ENCODE results near the gene PITPNM1. TPM values are rescaled to one million over a fixed set of nuclear protein-coding genes. Genes with fewer than 3 reads are reported as not detected.
"Not testable (repeated sequence)": the region's sequence is repeated elsewhere in the genome, so short reads cannot be mapped to it uniquely, and the experiment has no call there.

The PITPNM1 gene
- polyA plus RNA-seq, 1 donor (not counting 4 experiments of a cell fraction or from before 2014, with no cell fraction given): 15.9 TPM

GRCh38 chr11:67551127-67551526 is 46.0 kb upstream of the PITPNM1 start:
- Histone ChIP-seq H3K9me1 (ENCODE audit: control insufficient read depth, extremely low read depth, insufficient read depth, low read length) (no peaks in the 10 kb centered on the region), H4K20me1 (ENCODE audit: control insufficient read depth, extremely low read depth, insufficient read depth, low read length) (no peaks in the 10 kb centered on the region), H3K9ac (ENCODE audit: control insufficient read depth, extremely low read depth, insufficient read depth, low read length) (no peak overlapping the region), H3K79me2 (ENCODE audit: control insufficient read depth, insufficient read depth, low read length) (no peaks in the 10 kb centered on the region), H3K27ac (ENCODE audit: control insufficient read depth, insufficient read depth, low read length) (no peak overlapping the region), H2AFZ (ENCODE audit: control insufficient read depth, low read length) (no peak overlapping the region), H3K9me3 (ENCODE audit: control insufficient read depth, low read depth, low read length) (peaks cover 4% of the 10 kb centered on the region), H3K36me3 (ENCODE audit: control insufficient read depth in 2 of 2, extremely low read depth in 1 of 2, insufficient read depth in 2 of 2, low read length in 2 of 2) (no peaks in the 10 kb centered on the region), H3K4me3 (ENCODE audit: control insufficient read depth in 2 of 3, extremely low read depth in 1 of 3, insufficient read depth in 2 of 3, low read depth in 1 of 3, low read length in 3 of 3) (no peak overlapping the region), H3K27me3 (ENCODE audit: control insufficient read depth, extremely low read depth, insufficient read depth, low read length) (no peaks in the 10 kb centered on the region), H3K4me2 (ENCODE audit: control insufficient read depth, extremely low read depth, insufficient read depth, low read depth, low read length) (no peak overlapping the region), H3K4me1 (ENCODE audit: control insufficient read depth, extremely low read depth, insufficient read depth, low read length) (no peaks in the 10 kb centered on the region)
- no peak for DNase-seq (ENCODE audit: low read depth, low spot score)
- dilution Hi-C loops (cut with MboI; ENCODE audit: extremely low pct_ligation_motif_present, low sequenced_read_pairs): no loop called here
- TF ChIP-seq EZH2 (IDR thresholded peaks at IDR 0.05; ENCODE audit: low read length): no peak
- TF ChIP-seq CTCF (optimal IDR thresholded peaks at IDR 0.05 in 1 of 3, IDR thresholded peaks at IDR 0.05 in 1 of 3, conservative IDR thresholded peaks at IDR 0.05 in 1 of 3; ENCODE audit: extremely low read depth in 1 of 3, insufficient read depth in 2 of 3, low read length in 3 of 3): no peak
- FAIRE-seq: no peak

GRCh38 chr11:67548555-67549110 is 43.5 kb upstream of the PITPNM1 start:
- peaks cover 4% of the 10 kb centered on the region for H3K9me3 ChIP-seq (ENCODE audit: control insufficient read depth, low read depth, low read length)
- no peak for DNase-seq (ENCODE audit: low read depth, low spot score)
- no peak overlapping the region for H2AFZ ChIP-seq (ENCODE audit: control insufficient read depth, low read length)
- no peaks in the 10 kb centered on the region for H3K79me2 ChIP-seq (ENCODE audit: control insufficient read depth, insufficient read depth, low read length)
- H3K27ac ChIP-seq (ENCODE audit: control insufficient read depth, insufficient read depth, low read length): no peak overlapping the region
- no peaks in the 10 kb centered on the region for H3K36me3 ChIP-seq (ENCODE audit: control insufficient read depth in 2 of 2, extremely low read depth in 1 of 2, insufficient read depth in 2 of 2, low read length in 2 of 2)
- no peak overlapping the region for H3K4me3 ChIP-seq (ENCODE audit: control insufficient read depth in 2 of 3, extremely low read depth in 1 of 3, insufficient read depth in 2 of 3, low read depth in 1 of 3, low read length in 3 of 3)
- no peak overlapping the region for H3K4me2 ChIP-seq (ENCODE audit: control insufficient read depth, extremely low read depth, insufficient read depth, low read depth, low read length)
- no peaks in the 10 kb centered on the region for H3K9me1 ChIP-seq (ENCODE audit: control insufficient read depth, extremely low read depth, insufficient read depth, low read length)
- H3K27me3 ChIP-seq (ENCODE audit: control insufficient read depth, extremely low read depth, insufficient read depth, low read length): no peaks in the 10 kb centered on the region
- H3K9ac ChIP-seq (ENCODE audit: control insufficient read depth, extremely low read depth, insufficient read depth, low read length): no peak overlapping the region
- H3K4me1 ChIP-seq (ENCODE audit: control insufficient read depth, extremely low read depth, insufficient read depth, low read length): peaks cover 3% of the 10 kb centered on the region
- FAIRE-seq: no peak
- TF ChIP-seq EZH2 (IDR thresholded peaks at IDR 0.05; ENCODE audit: low read length) (no peak), CTCF (optimal IDR thresholded peaks at IDR 0.05 in 1 of 3, IDR thresholded peaks at IDR 0.05 in 1 of 3, conservative IDR thresholded peaks at IDR 0.05 in 1 of 3; ENCODE audit: extremely low read depth in 1 of 3, insufficient read depth in 2 of 3, low read length in 3 of 3) (no peak)
- dilution Hi-C loops (cut with MboI; ENCODE audit: extremely low pct_ligation_motif_present, low sequenced_read_pairs): no loop called here
- no peaks in the 10 kb centered on the region for H4K20me1 ChIP-seq (ENCODE audit: control insufficient read depth, extremely low read depth, insufficient read depth, low read length)

- H2AFZ ChIP-seq (ENCODE audit: control insufficient read depth, low read length); H3K79me2 ChIP-seq (ENCODE audit: control insufficient read depth, insufficient read depth, low read length); H3K9ac ChIP-seq (ENCODE audit: control insufficient read depth, extremely low read depth, insufficient read depth, low read length); dilution Hi-C loops (cut with MboI; ENCODE audit: extremely low pct_ligation_motif_present, low sequenced_read_pairs); H4K20me1 ChIP-seq (ENCODE audit: control insufficient read depth, extremely low read depth, insufficient read depth, low read length); H3K27me3 ChIP-seq (ENCODE audit: control insufficient read depth, extremely low read depth, insufficient read depth, low read length); H3K9me3 ChIP-seq (ENCODE audit: control insufficient read depth, low read depth, low read length); H3K36me3 ChIP-seq (ENCODE audit: control insufficient read depth in 2 of 2, extremely low read depth in 1 of 2, insufficient read depth in 2 of 2, low read length in 2 of 2); H3K9me1 ChIP-seq (ENCODE audit: control insufficient read depth, extremely low read depth, insufficient read depth, low read length); H3K4me2 ChIP-seq (ENCODE audit: control insufficient read depth, extremely low read depth, insufficient read depth, low read depth, low read length); H3K4me3 ChIP-seq (ENCODE audit: control insufficient read depth in 2 of 3, extremely low read depth in 1 of 3, insufficient read depth in 2 of 3, low read depth in 1 of 3, low read length in 3 of 3); H3K4me1 ChIP-seq (ENCODE audit: control insufficient read depth, extremely low read depth, insufficient read depth, low read length); FAIRE-seq; DNase-seq (ENCODE audit: low read depth, low spot score); H3K27ac ChIP-seq (ENCODE audit: control insufficient read depth, insufficient read depth, low read length): not testable (repeated sequence)
These were observed 42.9 kb upstream of the PITPNM1 start for GRCh38 chr11:67548112-67548511.
